Spleen (tissue), 7 donors: ENCODE results near the gene TBKBP1.

Source experiments
- CTCF ChIP-seq, 11 experiments: fragments of 200-600 bp in 7 of 11; fragments of 450-650 bp in 4 of 11; sonication (generic) in 4 of 11; IDR thresholded peaks in 8 of 11; conservative IDR thresholded peaks in 3 of 11; 1 replicate in 7 of 11; 2 replicates in 4 of 11; pipeline versions ENCODE4 v1.4.0 to v1.8.0; 2016 to 2021; ENCODE audit warnings: antibody characterized with exemption in 11 of 11, inconsistent platforms in 4 of 11, mild to moderate bottlenecking in 1 of 11
- POLR2A ChIP-seq, 3 donors: fragments of 450-650 bp; IDR thresholded peaks; one replicate each; pipeline ENCODE4 v1.5.1; 2017; ENCODE audit warnings: antibody characterized with exemption in 3 of 3, mild to moderate bottlenecking in 1 of 3
- donor health status: DM: no; HTN: no; CAD: no; lungs with moderate emphysema.
- donor health status: DM: no; HTN: no; CAD: no.
- donor health status: DM: no; HTN: no; CAD: no.

- TF ChIP-seq POLR2A (IDR thresholded peaks at IDR 0.05) (no peak), CTCF (IDR thresholded peaks at IDR 0.05 in 8 of 11, conservative IDR thresholded peaks at IDR 0.05 in 3 of 11) (peak in 9 of 11 experiments; percentile 18 to 65 (median 45))
These were observed 23.3 kb downstream of the TBKBP1 start for GRCh38 chr17:47717261-47717697.
